Left lobe of liver (tissue), 2 donors: ENCODE data around the gene ZFYVE28. TPM values are rescaled to one million over a fixed set of nuclear protein-coding genes. Genes with fewer than 3 reads are reported as not detected.

Experiments
- ATAC-seq: fragments of 200-7000 bp; cut with Tn5 transposase; one replicate; pipeline ENCODE4 v1.9.1; 2020; ENCODE audit warnings: mild to moderate bottlenecking, moderate library complexity
- DNase-seq: peaks from one replicate; pipeline ENCODE4 v3.0.0-alpha.2; 2020; ENCODE audit warnings: low spot score
- total RNA-seq: library from RNA; stranded (reverse); gene quantifications from one replicate; pipeline ENCODE4 v1.2.1, GENCODE V29; 2021
- donor health status: DM: no; HTN: no; CAD: no; lungs with moderate emphysema.
- donor health status: DM: no; HTN: yes; CAD: no.

Gene ZFYVE28
- total RNA-seq, 1 donor from 2014 or later: 12.7 TPM

GRCh38 chr4:2254665-2255500 lies 163.6 kb downstream of the ZFYVE28 start:
- ATAC-seq: no peak
- DNase-seq: no peak

GRCh38 chr4:2253160-2254084 lies 165.0 kb downstream of the ZFYVE28 start:
- ATAC-seq (no peak), DNase-seq (no peak)

- ATAC-seq: no peak
- no peak for DNase-seq
Observed at GRCh38 chr4:2252530-2253091, 165.8 kb downstream of the ZFYVE28 start.

GRCh38 chr4:2251795-2252529 lies 166.5 kb downstream of the ZFYVE28 start:
- DNase-seq: no peak
- ATAC-seq: no peak

DNA sequence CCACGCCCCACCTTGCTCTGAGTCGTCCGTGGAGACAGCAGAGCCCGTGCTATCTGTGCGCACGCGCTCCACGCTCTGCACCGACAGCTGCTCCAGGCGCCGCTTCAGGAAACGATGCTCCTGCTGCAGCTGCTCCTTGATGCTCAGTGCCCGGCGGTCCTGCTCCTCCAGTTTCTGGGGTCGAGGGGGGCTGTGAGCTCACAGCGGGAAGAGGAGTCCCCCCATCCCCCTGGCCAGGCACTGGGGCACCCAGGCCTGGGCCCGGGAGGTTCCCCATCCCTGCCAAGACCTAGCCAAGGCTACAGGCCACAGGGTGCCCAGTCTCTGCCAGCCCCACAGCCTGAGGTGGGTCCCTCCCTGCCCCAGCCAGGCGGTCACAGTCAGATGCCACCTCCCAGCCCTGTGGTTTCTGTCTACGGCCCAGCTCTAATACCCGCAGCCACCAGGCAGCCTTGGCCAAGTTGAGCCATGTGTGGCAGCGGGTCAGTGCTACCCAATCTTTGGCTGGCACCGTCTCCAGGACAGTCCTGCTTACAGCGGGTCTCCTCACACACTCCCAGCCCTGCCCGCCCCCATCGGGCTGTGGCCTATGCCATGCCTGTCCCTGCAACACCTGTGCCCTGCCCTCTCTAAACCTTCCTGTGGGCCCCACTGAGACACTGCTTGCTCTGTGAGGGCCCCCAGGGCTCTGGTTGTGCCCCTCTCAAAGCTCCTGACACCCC lies 167.2 kb downstream of the ZFYVE28 start:
- DNase-seq (no peak), ATAC-seq (no peak)

- ATAC-seq (no peak), DNase-seq (no peak)
Observed at GRCh38 chr4:2250357-2251072, 167.9 kb downstream of the ZFYVE28 start.

GRCh38 chr4:2249526-2250356 lies 168.7 kb downstream of the ZFYVE28 start:
- no peak for ATAC-seq
- no peak for DNase-seq

DNA sequence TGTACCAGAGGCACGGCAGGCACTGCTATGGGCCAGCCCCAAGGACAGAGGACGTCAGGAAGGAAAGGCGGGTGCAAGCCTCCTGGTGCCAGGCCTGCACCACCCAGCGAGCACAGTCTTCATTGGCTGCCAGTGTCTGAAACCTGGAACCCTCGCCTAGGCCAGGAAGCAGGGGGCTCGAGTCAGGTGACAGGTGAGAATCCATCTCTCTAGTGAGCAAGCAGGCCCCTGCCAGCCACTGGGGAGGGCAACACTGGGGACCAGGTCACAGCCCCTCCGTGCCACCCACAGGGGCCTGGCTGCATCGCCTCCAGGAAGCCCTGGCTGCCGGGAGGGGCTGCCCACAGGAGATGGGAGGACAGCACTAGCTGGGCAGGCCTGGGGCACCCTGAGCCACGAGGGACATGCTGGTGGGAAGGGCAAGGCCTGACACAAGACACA lies 169.6 kb downstream of the ZFYVE28 start:
- ATAC-seq (no peak), DNase-seq (no peak)

DNA sequence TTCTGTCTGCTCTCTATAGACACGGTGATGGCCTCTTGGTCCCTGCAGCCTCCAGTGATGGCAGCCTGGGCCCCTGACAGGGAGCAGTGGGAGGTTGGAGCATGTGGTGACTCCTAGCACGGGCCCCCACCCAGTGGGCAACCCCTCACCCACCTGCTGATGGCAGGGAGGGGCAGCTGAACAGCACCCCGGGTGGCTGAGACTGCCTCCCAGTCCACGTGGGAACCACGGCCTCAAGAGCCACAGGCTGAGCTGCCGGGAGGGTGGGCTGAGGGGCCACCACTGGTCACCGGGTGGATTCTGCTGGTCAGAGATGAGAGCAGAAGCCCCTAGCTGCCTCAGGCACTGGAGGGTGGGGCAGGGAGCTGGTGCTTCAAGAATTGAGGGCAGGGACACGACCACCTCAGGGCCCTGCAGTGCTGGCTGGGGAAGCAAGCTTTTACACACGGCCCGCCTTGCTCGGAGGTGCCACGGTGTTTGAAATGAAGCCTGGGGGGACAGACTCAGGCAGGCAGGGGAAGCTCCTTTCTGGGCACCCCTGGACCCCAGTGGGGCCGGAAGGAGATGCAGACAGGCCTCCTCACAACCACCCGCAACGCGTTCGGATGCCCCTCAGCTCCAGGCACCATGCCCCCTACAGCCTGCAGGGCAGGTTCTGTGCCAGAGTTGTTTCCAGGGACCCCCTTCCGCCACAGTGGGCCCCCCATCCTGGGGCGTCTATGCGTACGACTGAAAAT lies 170.2 kb downstream of the ZFYVE28 start:
- DNase-seq (no peak), ATAC-seq (no peak)

DNA sequence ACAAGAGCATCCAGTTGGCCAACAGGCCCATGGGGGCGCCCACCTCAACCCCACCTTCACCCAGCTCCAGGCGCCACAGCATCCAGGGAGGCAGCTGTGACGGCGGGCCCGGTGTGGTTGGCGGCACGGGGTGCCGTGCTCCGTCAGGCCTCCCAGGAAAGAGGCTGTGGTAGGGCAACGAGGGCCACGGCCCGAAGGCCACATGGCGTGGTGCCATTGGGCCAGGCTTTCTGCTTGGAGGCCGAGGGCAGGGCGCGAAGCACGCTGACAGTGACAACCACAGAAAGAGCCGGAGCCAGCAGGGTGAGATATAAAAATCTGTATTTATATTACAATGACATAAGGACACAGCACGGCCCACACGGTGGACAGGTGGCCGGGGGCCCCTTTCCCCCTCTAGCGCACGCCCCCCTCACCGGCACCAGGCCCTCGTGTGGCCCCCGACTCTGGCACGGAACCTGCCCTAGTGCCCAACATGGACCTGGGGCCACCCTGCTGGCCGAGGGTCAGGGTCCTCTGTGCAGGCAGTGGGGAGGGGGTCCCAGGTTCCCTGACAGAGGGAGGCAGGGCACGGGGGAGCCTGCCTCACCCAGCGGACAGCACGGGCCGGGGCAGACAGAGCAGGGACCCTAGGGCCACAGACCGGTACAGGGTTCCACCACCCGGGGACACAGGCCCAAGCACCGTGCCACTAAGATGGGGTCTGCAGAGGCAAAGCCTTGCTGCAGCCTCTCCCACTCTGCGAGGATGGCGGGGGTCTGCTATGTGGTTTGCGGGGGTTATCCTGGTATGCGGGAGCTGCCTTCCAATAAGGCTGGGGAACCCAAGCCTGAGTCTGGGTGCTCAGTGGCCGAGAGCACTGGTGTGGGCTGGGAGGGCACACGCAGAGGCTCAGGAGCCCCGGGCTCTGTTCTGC lies 171.1 kb downstream of the ZFYVE28 start:
- no peak for ATAC-seq
- no peak for DNase-seq

- no peak for ATAC-seq
- DNase-seq: no peak
Observed at GRCh38 chr4:2246384-2247127, 171.9 kb downstream of the ZFYVE28 start.

GRCh38 chr4:2245787-2246275 lies 172.6 kb downstream of the ZFYVE28 start:
- DNase-seq (no peak), ATAC-seq (no peak)

DNA sequence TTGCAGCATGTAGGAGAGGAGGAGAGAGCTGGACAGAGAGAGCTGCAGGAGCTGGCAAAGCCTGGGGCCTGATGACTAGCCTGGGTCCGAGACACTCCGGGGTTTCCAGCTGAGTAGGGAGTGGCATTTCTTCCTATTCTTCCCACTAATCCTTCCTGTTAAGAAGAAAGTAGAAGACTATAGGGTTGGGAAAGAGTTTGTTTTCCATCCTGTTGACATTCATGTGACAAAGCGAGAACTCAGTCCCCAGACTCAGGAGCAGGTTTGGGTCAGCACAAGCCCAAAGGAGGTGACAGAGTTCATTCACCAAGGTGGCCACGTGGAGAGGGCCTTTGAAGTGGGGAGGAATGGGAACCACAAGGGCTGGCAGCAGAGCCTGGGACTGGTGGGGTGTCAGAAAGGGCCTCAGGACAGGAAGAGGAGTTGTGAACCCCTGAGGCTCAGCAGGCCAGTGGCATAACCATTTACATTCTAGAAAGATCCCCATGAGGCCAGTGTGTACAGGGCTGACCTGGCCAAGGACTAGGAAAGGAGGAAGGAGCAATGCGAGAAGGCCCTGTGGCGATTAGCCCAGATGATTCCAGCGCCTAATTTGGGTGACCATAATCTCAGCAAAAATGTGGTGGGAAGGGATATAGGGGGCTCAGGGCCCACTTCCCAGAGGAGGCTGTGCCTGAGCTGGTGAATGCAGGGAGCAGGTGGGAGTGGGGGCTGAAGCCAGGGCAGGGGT lies 173.2 kb downstream of the ZFYVE28 start:
- no peak for ATAC-seq
- no peak for DNase-seq

DNA sequence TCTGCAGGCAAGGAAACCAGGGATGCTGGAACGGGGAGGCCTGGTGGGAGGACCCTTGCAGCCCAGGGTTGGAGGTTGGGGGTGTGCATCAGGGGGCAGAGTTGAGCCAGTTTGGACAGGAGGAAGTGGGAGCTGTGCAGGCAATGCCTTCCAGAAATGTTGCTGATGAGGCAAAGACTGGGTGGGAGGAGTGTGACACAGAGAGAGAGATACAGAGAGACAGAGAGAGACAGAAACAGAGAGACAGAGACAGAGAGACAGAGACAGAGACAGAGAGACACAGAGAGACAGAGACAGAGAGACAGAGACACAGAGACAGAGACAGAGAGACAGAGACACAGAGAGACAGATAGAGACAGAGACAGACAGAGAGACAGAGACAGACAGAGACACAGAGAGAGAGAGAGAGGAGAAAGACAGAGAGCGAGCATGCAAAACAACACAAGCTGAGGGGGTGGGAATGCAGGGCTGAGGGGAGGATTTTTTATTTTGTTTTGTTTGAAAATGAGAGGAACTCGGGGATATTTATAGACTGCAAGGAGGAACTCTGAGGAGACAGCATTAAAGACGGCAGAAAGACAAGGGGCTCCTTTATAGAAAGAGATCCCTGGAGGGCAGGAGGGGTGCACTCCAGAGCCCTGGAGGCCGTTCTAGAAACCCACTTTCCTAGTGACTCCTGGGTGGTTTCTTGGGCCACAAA lies 174.6 kb downstream of the ZFYVE28 start:
- peak; percentile 5 for ATAC-seq
- DNase-seq: no peak
